T-helper 1 cell (primary cell): ENCODE measurements around the gene NLRP13.

Experiments used
- DNase-seq, 5 donors: peaks; one replicate each; pipeline ENCODE4 v3.0.0-alpha.2; 2012 to 2020

Gene NLRP13

DNA sequence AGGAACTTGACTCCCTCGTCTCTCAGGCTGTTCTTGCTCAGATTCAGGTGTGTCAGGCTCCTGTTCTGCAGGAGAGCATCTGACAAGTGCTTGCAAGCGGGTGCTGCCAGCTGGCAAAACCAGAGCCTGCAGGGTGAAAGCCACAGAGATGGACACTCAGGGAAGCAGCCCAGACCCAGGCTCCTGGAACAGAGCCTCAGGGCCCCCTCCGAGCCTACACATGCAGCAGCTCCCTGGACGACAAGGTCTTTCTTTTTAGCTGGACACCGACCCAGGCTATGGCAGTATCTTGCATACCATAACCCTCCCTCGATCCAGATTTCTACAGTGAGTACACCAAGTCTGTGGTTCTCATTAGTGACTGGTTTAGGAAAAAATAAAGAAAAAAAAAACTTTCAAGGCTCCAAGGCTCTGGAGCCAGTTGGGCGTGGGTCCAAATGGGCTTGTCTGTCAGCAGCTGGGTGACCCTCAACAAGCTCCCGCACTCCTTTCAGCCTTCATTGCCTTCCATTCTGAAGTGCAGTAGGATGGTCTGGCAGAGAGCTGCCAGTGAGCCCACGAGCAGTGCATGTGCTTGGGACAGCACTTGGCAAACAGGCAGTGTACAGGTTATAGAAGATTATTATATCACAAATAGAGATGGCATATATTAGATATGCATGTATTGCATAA, 29.9 kb downstream of the NLRP13 start:
- no peak for DNase-seq

DNA sequence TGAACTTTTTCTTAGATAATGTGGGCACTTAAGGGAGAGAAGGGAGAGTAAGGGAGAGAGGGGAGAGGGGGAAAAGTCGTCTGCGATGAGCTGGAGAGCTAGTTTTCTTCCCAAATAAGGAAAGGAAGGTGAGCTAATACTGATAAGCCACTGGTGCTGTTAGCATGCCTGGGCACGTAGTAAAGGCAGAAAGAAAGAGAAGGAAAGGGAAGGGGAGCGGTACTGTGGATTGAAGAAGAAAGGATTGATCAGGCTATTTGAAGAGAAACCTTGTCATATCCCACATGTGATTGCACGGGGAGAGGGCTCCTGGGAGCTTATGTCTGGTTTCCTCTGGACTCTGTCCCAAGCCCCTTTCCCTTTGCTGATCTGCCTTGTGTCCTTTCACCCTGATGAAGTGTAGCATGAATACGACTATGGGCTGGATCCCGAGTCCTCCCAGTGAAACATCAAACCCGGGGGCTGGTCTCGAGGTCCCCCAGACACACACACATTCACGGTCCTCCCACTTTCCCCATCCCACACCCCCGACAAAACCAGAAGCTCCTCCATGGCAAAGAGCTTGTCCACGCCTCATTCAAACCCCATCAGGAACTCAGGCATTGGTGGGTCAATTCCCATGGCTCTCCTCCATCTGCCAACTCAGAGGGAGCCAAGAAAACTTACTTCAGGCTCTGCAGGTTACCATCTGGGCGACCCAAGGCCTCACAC, 30.6 kb downstream of the NLRP13 start:
- DNase-seq = no peak

DNA sequence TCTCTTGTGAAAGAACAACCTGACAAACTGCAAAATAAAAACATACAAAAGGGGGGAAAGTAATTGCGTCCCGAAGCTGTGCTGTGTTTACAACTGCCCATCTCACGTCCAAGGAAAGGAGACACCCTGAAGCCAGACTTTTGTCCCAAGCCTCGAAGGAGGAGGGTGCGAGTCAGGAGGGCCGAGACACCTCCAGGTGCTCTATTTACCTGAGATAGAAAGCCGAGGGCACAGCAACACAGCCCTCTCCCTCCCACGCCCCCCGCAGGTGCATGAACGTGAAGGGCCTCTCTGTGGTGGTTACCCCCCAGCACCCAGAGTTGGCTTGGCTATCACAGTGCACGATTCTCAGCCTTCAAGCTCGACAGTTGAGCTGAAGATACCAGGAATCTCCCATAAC, 33.2 kb downstream of the NLRP13 start:
- no peak for DNase-seq

DNA sequence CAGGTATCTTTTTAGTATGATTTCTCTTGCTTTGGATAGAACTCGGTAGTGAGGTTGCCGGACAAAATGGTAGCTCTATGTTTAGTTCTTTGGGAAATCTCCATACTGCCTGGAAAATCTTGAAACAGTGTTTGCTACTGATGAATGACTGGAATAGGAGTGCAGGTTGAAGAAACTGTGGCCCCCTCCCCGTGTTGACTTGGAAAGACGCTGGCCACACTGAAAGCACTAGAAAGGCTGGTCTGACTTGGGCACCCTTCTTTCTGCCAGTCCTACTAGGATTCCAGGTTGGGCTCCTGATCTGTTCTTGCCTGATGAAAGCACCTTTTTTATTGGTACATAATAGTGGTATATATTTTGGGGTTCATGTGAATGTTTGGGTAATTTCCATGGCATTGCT, 49.5 kb downstream of the NLRP13 start:
- DNase-seq = no peak

DNA sequence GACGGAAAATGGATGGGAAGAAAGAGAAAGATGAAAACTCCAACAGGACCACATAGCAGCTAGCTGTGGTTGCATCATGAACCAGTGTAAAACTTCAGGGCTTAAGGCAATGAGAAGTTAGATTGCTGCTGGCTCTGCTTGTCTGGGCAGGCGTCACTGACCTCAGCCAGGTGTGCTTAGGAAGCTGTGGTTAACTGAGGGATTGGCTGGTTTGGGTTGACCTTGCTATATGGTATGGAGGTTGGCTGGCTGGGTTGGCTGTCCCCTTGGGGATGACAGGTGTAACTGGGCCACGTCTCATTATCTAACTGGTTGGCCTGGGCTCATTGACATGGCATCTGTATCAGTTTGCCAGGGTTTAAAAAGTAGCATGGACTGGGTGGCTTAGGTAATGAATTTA, 54.9 kb downstream of the NLRP13 start:
- DNase-seq = no peak

DNA sequence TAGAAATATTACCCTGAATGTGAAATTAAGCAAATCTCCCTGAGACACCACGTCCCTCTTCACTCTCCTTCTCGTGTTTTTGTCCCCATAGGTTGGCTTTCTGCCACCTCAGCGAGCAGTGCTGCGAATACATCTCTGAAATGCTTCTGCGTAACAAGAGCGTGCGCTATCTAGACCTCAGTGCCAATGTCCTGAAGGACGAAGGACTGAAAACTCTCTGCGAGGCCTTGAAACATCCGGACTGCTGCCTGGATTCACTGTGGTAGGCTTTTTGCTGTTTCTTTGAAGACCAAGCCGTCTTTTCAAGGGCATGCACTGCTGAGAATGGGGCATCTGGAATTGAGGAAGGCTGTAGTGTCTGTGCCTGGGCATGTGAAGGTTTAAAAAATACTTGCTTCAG, 61.4 kb downstream of the NLRP13 start:
- no peak for DNase-seq

DNA sequence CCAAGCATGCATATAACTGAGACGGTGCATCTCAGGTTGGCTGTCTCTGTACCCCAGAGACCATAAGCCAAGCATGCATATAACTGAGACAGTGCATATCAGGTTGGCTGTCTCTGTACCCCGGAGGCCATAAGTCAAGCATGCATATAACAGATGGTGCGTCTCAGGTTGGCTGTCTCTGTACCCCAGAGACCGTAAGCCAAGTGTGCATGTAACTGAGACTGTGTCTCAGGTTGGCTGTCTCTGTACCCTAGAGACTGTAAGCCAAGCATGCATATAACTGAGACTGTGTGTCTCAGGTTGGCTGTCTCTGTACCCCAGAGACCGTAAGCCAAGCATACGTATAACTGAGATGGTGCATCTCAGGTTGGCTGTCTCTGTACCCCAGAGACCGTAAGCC, 65.0 kb downstream of the NLRP13 start:
- DNase-seq = no peak

DNA sequence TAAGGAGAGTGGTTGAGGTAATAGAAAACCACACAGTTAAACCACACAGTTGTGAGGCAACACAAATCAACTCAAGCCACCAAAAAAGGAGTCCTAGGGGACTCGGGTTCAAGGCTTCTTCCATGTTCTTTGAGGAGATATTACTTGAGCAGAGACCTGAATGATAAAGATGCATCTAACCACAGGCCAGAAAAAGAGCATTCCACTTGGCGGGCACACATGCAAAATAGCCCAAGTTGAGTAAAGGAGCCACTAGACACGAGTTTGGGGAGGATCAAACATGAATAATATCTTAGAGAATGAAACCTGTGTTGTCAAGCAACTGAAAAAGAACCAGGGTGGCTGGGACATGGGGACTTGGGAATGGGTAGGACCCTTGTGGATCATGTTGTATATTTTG, 65.6 kb downstream of the NLRP13 start:
- DNase-seq = no peak

DNA sequence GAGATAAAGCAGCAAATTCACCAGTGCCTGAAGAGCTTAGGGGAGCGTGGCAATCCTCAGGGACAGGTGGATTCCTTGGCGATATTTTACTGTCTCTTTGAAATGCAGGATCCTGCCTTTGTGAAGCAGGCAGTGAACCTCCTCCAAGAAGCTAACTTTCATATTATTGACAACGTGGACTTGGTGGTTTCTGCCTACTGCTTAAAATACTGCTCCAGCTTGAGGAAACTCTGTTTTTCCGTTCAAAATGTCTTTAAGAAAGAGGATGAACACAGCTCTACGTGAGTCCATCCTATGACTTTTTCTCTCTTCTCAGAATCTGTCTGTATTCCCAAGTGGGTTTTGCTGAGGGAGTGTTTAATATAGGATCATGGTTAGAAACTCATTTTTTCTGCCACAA, 73.2 kb downstream of the NLRP13 start:
- DNase-seq = no peak

DNA sequence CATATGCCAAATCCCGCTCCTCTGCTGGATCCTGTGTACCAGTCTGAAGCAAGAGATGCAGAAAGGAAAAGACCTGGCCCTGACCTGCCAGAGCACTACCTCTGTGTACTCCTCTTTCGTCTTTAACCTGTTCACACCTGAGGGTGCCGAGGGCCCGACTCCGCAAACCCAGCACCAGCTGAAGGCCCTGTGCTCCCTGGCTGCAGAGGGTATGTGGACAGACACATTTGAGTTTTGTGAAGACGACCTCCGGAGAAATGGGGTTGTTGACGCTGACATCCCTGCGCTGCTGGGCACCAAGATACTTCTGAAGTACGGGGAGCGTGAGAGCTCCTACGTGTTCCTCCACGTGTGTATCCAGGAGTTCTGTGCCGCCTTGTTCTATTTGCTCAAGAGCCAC, 73.7 kb downstream of the NLRP13 start:
- no peak for DNase-seq

DNA sequence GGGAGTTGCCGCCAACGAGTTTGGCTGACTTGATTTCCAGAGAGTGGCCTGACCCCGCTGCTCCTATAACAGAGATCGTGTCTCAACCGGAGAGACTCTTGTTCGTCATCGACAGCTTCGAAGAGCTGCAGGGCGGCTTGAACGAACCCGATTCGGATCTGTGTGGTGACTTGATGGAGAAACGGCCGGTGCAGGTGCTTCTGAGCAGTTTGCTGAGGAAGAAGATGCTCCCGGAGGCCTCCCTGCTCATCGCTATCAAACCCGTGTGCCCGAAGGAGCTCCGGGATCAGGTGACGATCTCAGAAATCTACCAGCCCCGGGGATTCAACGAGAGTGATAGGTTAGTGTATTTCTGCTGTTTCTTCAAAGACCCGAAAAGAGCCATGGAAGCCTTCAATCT, 74.2 kb downstream of the NLRP13 start:
- DNase-seq = no peak

DNA sequence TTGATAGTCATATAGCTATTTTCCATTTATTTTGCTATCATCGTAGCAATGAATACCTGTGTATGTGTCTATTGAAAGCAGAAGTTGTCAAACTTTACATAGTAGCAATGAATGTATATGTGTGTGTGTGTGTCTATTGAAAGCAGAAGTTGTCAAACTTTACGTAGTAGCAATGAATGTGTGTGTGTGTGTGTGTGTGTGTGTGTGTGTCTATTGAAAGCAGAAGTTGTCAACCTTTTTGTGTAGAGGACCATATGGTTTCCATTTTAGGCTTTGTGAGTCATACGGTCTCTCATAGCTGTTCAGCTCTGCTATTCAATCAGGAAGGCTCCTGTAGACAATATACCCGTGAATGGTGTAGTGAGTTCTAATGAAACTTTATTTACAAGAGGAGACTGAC, 75.0 kb downstream of the NLRP13 start:
- no peak for DNase-seq

DNA sequence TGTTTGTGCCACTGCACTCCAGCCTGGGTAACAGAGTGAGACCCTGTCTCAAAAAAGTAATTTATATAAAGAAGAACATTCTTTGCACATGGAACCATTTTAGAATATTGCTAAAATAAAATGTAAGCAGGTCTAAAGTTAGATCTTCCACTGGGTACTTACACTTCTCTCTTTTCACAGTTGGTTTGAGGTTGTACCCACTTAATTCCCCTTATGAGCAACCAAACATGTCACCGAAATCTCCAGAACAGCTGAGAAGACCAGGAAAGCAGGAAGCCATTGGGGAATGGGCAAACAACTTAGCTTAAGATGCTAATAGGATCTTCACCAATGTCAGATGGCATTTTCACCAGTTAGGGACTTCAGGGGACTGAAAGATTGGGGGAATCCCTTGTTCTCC, 77.0 kb downstream of the NLRP13 start:
- DNase-seq = no peak
